Tibial artery (tissue), 4 donors: ENCODE measurements around the gene CAPN12.

Experiments used
- DNase-seq, 2 donors: peaks; one replicate each; pipeline ENCODE4 v3.0.0-alpha.2; 2019
- H3K27ac ChIP-seq, 2 donors: fragments of 200-600 bp; sonication (generic) in 1 of 2; 1 replicate in 1 of 2; 2 replicates in 1 of 2; pipeline ENCODE4 v1.5.1; 2018 to 2019; ENCODE audit warnings: mild to moderate bottlenecking in 1 of 2
- H3K27me3 ChIP-seq, 2 donors: fragments of 200-600 bp; sonication (generic) in 1 of 2; one replicate each; pipeline versions ENCODE4 v1.5.1 to v1.6.0; 2016 to 2019
- H3K36me3 ChIP-seq, 3 donors: fragments of 200-600 bp; sonication (generic) in 2 of 3; one replicate each; pipeline ENCODE4 v1.5.1; 2016 to 2019; ENCODE audit warnings: mild to moderate bottlenecking in 2 of 3
- H3K4me1 ChIP-seq, 4 donors: fragments of 200-600 bp; sonication (generic) in 2 of 4; 1 replicate in 3 of 4; 2 replicates in 1 of 4; pipeline ENCODE4 v1.5.1; 2016 to 2019
- H3K4me3 ChIP-seq, 2 donors: fragments of 200-600 bp; sonication (generic) in 1 of 2; 1 replicate in 1 of 2; 2 replicates in 1 of 2; pipeline ENCODE4 v1.5.1; 2018 to 2019; ENCODE audit warnings: mild to moderate bottlenecking in 2 of 2
- H3K9me3 ChIP-seq, 3 donors: fragments of 200-600 bp; sonication (generic) in 1 of 3; one replicate each; pipeline ENCODE4 v1.5.1; 2016 to 2019
- intact Hi-C: fragments of 100-400 bp; cut with DNase I; formaldehyde crosslinking; loops from one replicate; pipeline ENCODE4 v1.15.0; 2023; ENCODE audit warnings: low total_unique reads
- TF ChIP-seq, protein P1 (sequence below), 2 experiments: fragments of 200-600 bp in 1 of 2; fragments of 450-650 bp in 1 of 2; IDR thresholded peaks; one replicate each; pipeline ENCODE4 v1.5.1; 2017 to 2019; ENCODE audit warnings: antibody characterized with exemption in 2 of 2, mild to moderate bottlenecking in 1 of 2, moderate library complexity in 1 of 2

CAPN12 gene

DNA sequence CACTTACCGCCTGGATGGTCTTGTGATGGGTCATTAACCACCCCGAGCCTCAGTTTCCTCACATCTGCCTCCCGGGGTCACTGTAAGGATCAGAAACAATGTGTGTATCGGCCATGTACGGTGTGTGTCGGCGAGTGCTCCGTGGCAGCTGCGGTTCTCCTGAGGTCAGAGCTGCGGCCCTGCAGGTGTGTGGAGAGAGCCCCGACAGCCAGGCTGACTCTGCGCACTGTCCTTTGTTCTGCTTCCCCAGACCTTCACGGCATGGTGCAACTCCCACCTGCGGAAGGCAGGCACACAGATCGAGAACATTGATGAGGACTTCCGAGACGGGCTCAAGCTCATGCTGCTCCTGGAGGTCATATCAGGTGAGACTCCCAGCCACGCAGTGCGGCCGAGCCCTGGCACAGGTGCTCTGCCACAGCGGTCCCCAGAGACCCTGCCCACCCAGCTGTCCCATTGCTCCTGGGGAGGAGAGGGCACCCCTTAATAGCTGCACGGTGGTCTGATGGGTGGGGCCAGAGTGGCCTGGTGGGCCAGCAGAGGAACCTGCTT, 43.8 kb downstream of the CAPN12 start:
- H3K27me3 ChIP-seq: no peaks in the 10 kb centered on the region
- peak overlapping the region; percentile 91 to 94 for H3K27ac ChIP-seq
- TF ChIP-seq, protein P1, sequence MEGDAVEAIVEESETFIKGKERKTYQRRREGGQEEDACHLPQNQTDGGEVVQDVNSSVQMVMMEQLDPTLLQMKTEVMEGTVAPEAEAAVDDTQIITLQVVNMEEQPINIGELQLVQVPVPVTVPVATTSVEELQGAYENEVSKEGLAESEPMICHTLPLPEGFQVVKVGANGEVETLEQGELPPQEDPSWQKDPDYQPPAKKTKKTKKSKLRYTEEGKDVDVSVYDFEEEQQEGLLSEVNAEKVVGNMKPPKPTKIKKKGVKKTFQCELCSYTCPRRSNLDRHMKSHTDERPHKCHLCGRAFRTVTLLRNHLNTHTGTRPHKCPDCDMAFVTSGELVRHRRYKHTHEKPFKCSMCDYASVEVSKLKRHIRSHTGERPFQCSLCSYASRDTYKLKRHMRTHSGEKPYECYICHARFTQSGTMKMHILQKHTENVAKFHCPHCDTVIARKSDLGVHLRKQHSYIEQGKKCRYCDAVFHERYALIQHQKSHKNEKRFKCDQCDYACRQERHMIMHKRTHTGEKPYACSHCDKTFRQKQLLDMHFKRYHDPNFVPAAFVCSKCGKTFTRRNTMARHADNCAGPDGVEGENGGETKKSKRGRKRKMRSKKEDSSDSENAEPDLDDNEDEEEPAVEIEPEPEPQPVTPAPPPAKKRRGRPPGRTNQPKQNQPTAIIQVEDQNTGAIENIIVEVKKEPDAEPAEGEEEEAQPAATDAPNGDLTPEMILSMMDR (IDR thresholded peaks at IDR 0.05): no peak
- H3K9me3 ChIP-seq: no peaks in the 10 kb centered on the region
- intact Hi-C loops: no loop called here
- H3K4me1 ChIP-seq: peaks cover 4 to 100% (median 91%) of the 10 kb centered on the region in 4 donors
- no peak for DNase-seq
- H3K4me3 ChIP-seq: no peak overlapping the region
- H3K36me3 ChIP-seq: peaks cover 39 to 63% (median 57%) of the 10 kb centered on the region in 3 donors

DNA sequence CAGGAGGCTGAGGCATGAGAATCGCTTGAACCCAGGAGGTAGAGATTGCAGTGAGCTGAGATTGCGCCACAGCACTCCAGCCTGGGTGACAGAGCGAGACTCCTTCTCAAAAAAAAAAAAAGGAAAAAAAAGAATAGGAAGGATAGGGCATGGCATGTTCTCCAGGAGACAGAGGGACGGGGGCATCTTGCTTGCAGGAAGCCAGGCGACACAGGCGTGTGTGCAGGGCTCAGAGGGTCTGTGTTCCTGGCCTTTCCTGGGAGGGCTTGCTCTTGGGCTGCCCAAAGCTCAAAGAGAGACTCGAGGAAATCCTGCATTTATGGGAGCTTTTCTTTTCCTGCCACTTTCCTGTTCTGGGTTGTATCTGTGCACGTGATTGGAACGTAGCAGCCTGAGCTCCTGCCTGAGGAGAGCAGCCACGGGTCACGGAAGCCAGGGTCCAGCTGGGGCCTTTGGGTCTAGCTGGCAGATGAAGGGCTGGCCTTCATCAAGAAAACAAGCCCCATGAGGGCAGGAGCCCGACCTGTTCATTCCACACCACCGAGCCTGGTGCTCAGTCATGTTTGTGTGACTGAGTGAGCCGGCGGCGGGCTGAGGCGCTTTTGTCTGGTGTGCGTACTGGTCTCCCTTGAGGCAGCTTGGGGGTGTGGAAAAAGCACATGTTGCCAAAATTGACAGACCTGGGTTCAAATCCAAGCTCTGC, 44.5 kb downstream of the CAPN12 start:
- Histone ChIP-seq H3K27me3 (no peaks in the 10 kb centered on the region), H3K36me3 (peaks cover 33 to 57% (median 50%) of the 10 kb centered on the region in 3 donors), H3K4me1 (peaks cover 8 to 100% (median 92%) of the 10 kb centered on the region in 4 donors), H3K9me3 (no peaks in the 10 kb centered on the region), H3K4me3 (no peak overlapping the region), H3K27ac (peak overlapping the region; percentile 91 to 94)
- DNase-seq: no peak
- intact Hi-C loops: no loop called here
- TF ChIP-seq, protein P1 (IDR thresholded peaks at IDR 0.05): no peak

DNA sequence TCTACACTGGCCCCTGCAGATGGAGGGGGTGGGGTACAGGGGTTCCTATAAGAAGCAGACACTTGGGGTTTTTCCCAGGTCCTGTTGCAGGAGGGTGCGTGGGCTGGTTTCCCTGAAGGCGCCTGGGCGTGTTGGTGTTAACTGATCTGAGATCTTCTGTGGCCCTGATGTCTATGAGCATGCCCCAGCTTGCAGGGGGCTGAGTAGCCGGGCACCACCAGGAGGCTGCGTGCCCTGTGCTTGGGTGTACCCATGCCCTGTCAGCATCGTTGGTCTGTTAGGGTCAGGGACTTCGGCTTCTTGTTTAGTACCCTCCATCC, 45.3 kb downstream of the CAPN12 start:
- no peaks in the 10 kb centered on the region for H3K9me3 ChIP-seq
- TF ChIP-seq, protein P1 (IDR thresholded peaks at IDR 0.05): no peak
- DNase-seq: no peak
- peaks cover 11 to 100% (median 95%) of the 10 kb centered on the region in 4 donors for H3K4me1 ChIP-seq
- H3K4me3 ChIP-seq: no peak overlapping the region
- H3K27me3 ChIP-seq: no peaks in the 10 kb centered on the region
- peak overlapping the region; percentile 91 to 94 for H3K27ac ChIP-seq
- intact Hi-C loops: no loop called here
- H3K36me3 ChIP-seq: peaks cover 25 to 49% (median 42%) of the 10 kb centered on the region in 3 donors

DNA sequence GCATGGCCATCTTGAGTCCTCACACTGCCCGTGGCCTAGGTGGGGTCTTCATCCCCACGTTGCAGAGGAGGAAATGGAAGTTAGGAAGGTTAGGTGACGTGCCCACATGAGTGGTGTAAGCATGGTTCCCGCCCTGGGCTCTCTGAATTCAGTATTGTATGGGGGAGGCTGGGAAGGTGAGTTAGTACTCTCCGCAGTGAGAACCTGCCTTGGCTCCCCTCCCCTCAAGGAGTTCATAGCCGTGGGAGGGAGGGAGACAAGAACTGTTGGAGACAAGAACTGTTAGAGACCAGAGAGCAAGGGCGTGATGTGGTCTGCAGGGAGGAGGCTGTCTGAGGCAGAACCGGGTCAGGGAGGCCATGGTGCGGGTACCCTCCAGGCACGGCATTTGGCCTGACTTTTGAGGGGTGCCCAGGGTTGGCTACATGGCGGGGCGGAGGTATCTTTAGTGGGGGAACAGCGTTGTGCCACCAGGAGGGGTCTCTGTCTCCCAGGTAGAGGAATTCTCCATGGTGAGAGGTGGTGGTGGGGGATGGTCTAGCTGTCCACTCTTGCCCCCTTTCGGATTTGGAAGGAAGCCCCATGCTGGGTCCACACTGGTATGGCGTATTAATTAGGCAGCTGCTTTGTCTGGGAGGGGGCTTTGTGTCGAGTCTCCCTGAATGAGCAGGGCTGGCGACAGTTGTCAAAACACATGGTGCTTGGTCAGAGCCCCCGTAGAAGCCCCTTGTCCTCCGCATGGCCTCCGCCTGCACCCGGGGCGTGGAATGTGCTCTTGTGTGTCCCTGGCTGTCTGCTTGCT, 45.8 kb downstream of the CAPN12 start:
- Histone ChIP-seq H3K9me3 (no peaks in the 10 kb centered on the region), H3K4me3 (no peak overlapping the region), H3K4me1 (peaks cover 16 to 100% (median 95%) of the 10 kb centered on the region in 4 donors), H3K36me3 (peaks cover 20 to 43% (median 37%) of the 10 kb centered on the region in 3 donors), H3K27me3 (no peaks in the 10 kb centered on the region), H3K27ac (peak overlapping the region; percentile 91 to 94)
- TF ChIP-seq, protein P1 (IDR thresholded peaks at IDR 0.05): no peak
- no peak for DNase-seq
- intact Hi-C loops: no loop called here

DNA sequence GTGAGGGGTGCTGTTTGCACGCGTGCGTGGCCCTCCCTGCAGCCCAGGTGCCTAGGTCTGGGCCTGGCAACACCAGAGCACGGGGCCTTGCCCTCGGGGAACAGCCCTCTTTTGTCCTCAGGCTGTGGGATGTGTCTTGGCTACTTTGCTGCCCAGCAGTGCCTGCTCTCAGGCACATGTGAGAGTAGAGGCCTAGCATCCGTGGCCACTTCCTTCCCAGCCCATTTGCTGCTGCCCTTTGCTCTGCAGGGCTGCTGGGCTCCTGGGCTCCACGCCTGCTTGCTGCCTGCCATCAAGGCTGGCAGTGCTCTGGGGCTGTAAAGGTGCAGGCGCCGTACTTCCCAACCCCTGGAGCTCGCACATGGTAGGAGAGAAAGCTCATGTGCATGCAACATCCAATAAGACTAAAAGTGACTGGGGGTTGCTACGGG, 46.6 kb downstream of the CAPN12 start:
- Histone ChIP-seq H3K36me3 (peaks cover 12 to 36% (median 29%) of the 10 kb centered on the region in 3 donors), H3K27ac (peak overlapping the region; percentile 91 to 94), H3K9me3 (no peaks in the 10 kb centered on the region), H3K4me3 (no peak overlapping the region), H3K27me3 (no peaks in the 10 kb centered on the region), H3K4me1 (peaks cover 20 to 100% (median 99%) of the 10 kb centered on the region in 4 donors)
- no peak for DNase-seq
- TF ChIP-seq, protein P1 (IDR thresholded peaks at IDR 0.05): no peak
- intact Hi-C loops: no loop called here
